KMS-11 (cell line): ENCODE data around the gene CEP78.

Experiments
- H2AFZ ChIP-seq: fragments of 200-600 bp; sonication (generic); 2 replicates; pipeline ENCODE4 v1.6.1; 2016; ENCODE audit warnings: antibody characterized with exemption, mixed run types, low read depth
- H3K27ac ChIP-seq: fragments of 200-600 bp; sonication (generic); 2 replicates; pipeline ENCODE4 v1.6.1; 2016; ENCODE audit warnings: mild to moderate bottlenecking, mixed run types
- H3K27me3 ChIP-seq: fragments of 200-600 bp; sonication (generic); 2 replicates; pipeline ENCODE4 v1.6.1; 2017; ENCODE audit warnings: mild to moderate bottlenecking, low read depth, mixed run types, moderate library complexity; ENCODE audit not compliant: insufficient read depth
- H3K36me3 ChIP-seq: fragments of 200-600 bp; sonication (generic); 2 replicates; pipeline ENCODE4 v1.6.1; 2017; ENCODE audit warnings: mild to moderate bottlenecking, mixed run types; ENCODE audit not compliant: insufficient read depth
- H3K4me1 ChIP-seq: fragments of 200-600 bp; sonication (generic); 2 replicates; pipeline ENCODE4 v1.6.1; 2016; ENCODE audit warnings: mild to moderate bottlenecking, low read depth, mixed run types; ENCODE audit not compliant: poor library complexity, severe bottlenecking
- H3K4me2 ChIP-seq: fragments of 200-600 bp; sonication (generic); 2 replicates; pipeline ENCODE4 v1.7.0; 2016; ENCODE audit warnings: mild to moderate bottlenecking, mixed run types
- H3K4me3 ChIP-seq: fragments of 200-600 bp; sonication (generic); IDR thresholded peaks from 2 replicates; pipeline ENCODE4 v1.6.1; 2017; ENCODE audit warnings: low read depth, low read length, mixed read lengths; ENCODE audit not compliant: insufficient read depth
- H3K79me2 ChIP-seq: fragments of 200-600 bp; sonication (generic); 2 replicates; pipeline ENCODE4 v1.6.1; 2016; ENCODE audit warnings: low read depth, mixed run types; ENCODE audit not compliant: insufficient read depth
- H3K9ac ChIP-seq: fragments of 200-600 bp; sonication (generic); 2 replicates; pipeline ENCODE4 v1.6.1; 2016; ENCODE audit warnings: mild to moderate bottlenecking, mixed run types
- H4K20me1 ChIP-seq: fragments of 200-600 bp; sonication (generic); 2 replicates; pipeline ENCODE4 v1.6.1; 2016; ENCODE audit warnings: mild to moderate bottlenecking, mixed run types; ENCODE audit not compliant: insufficient read depth
- CTCF ChIP-seq: fragments of 200-600 bp; sonication (generic); conservative IDR thresholded peaks from 2 replicates; pipeline ENCODE4 v1.6.1; 2017; ENCODE audit warnings: low read depth, mild to moderate bottlenecking, antibody characterized with exemption, low read length, moderate library complexity, mixed read lengths

Gene CEP78

GRCh38 chr9:78238046-78239038 lies 2.5 kb downstream of the CEP78 start:
- no peak for TF ChIP-seq CTCF
- Histone ChIP-seq H3K27me3 (no peaks in the 10 kb centered on the region), H4K20me1 (no peaks in the 10 kb centered on the region), H2AFZ (no peak overlapping the region), H3K4me2 (no peak overlapping the region), H3K79me2 (peaks cover 11% of the 10 kb centered on the region; the same call in 1 of the 2 replicates), H3K27ac (no peak overlapping the region), H3K4me1 (peaks cover 16% of the 10 kb centered on the region), H3K36me3 (no peaks in the 10 kb centered on the region), H3K9ac (no peak overlapping the region), H3K4me3 (no peak overlapping the region)

GRCh38 chr9:78239506-78239905 lies 3.6 kb downstream of the CEP78 start:
- no peaks in the 10 kb centered on the region for H3K27me3 ChIP-seq
- H3K4me3 ChIP-seq, result no peak overlapping the region
- peaks cover 11% of the 10 kb centered on the region; the same call in 1 of the 2 replicates for H3K79me2 ChIP-seq
- no peak overlapping the region for H3K4me2 ChIP-seq
- TF ChIP-seq CTCF, result no peak
- no peak overlapping the region for H3K9ac ChIP-seq
- H3K27ac ChIP-seq, result no peak overlapping the region
- no peaks in the 10 kb centered on the region for H3K36me3 ChIP-seq
- H4K20me1 ChIP-seq, result no peaks in the 10 kb centered on the region
- H3K4me1 ChIP-seq, result peaks cover 16% of the 10 kb centered on the region
- no peak overlapping the region for H2AFZ ChIP-seq

GRCh38 chr9:78242041-78242440 lies 6.2 kb downstream of the CEP78 start:
- Histone ChIP-seq H4K20me1 (no peaks in the 10 kb centered on the region), H3K36me3 (no peaks in the 10 kb centered on the region), H3K27me3 (no peaks in the 10 kb centered on the region), H3K27ac (no peak overlapping the region), H3K9ac (no peak overlapping the region), H3K4me2 (no peak overlapping the region), H3K79me2 (peaks cover 6% of the 10 kb centered on the region; the same call in 1 of the 2 replicates), H3K4me1 (peaks cover 11% of the 10 kb centered on the region), H3K4me3 (no peak overlapping the region), H2AFZ (no peak overlapping the region)
- TF ChIP-seq CTCF, result no peak

GRCh38 chr9:78243130-78243529 lies 7.3 kb downstream of the CEP78 start:
- H3K79me2 ChIP-seq, result no peaks in the 10 kb centered on the region
- no peaks in the 10 kb centered on the region for H4K20me1 ChIP-seq
- no peak overlapping the region for H3K27ac ChIP-seq
- no peak overlapping the region for H3K9ac ChIP-seq
- no peak overlapping the region for H3K4me2 ChIP-seq
- H3K4me1 ChIP-seq, result peaks cover 2% of the 10 kb centered on the region
- no peaks in the 10 kb centered on the region for H3K36me3 ChIP-seq
- H3K27me3 ChIP-seq, result no peaks in the 10 kb centered on the region
- no peak for TF ChIP-seq CTCF
- H3K4me3 ChIP-seq, result no peak overlapping the region
- H2AFZ ChIP-seq, result no peak overlapping the region
